GM21528 (cell line): ENCODE data around the gene WASHC4.

Experiments used
- ATAC-seq: cut with Tn5 transposase; IDR thresholded peaks from one replicate; pipeline ENCODE4 v1.9.1; 2021; ENCODE audit warnings: mild to moderate bottlenecking, moderate library complexity; ENCODE audit not compliant: unreplicated experiment, low FRiP score

The WASHC4 gene

GRCh38 chr12:105202202-105202601, 94.7 kb downstream of the WASHC4 start:
- no peak for ATAC-seq

- no peak for ATAC-seq
Measured at GRCh38 chr12:105204127-105204526, 96.6 kb downstream of the WASHC4 start.

GRCh38 chr12:105204916-105205315, 97.4 kb downstream of the WASHC4 start:
- no peak for ATAC-seq

- ATAC-seq, result no peak
Measured at GRCh38 chr12:105205322-105206048, 98.0 kb downstream of the WASHC4 start.

GRCh38 chr12:105206686-105207374, 99.3 kb downstream of the WASHC4 start:
- ATAC-seq, result no peak

GRCh38 chr12:105209091-105209490, 101.6 kb downstream of the WASHC4 start:
- ATAC-seq, result no peak

GRCh38 chr12:105212438-105212837, 104.9 kb downstream of the WASHC4 start:
- ATAC-seq, result no peak

GRCh38 chr12:105214148-105214547, 106.6 kb downstream of the WASHC4 start:
- no peak for ATAC-seq

GRCh38 chr12:105214670-105215375, 107.3 kb downstream of the WASHC4 start:
- no peak for ATAC-seq

- ATAC-seq, result no peak
Measured at GRCh38 chr12:105218434-105218833, 110.9 kb downstream of the WASHC4 start.
